ENCODE measurements around the gene NARS2. TPM values are rescaled to one million over a fixed set of nuclear protein-coding genes. Genes with fewer than 3 reads are reported as not detected.

NARS2 gene
- total and polyA plus RNA-seq, 10 of the 15 experiments (the other 5 are each of a cell fraction or from before 2014, with no cell fraction given) = 22.2 to 45.3 (median 36.3) TPM

DNA sequence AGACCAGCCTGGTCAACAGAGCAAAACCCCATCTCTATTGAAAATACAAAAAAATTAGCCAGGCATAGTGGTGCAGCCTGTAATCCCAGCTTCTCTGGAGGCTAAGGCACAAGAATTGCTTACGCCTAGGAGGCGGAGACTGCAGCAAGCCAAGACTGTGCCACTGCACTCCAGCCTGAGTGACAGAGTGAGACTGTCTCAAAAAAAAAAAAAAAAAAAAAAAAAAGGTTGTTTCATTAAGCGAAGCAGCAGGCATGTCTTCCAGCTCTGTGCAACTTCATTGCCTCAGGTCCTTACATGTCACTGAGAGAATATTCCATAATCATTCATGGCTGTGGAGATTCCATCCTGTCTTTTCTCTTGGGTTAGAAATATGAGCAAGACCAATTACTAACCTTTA lies 174.0 kb downstream of the NARS2 start:
- SMC1A ChIA-PET (ENCODE audit: uncharacterized antibody, unreplicated experiment) = interaction anchor here (0.6 to 1.4 kb wide), 2 partner anchors 172 to 352 kb away, joined by 3 read pairs; no protein-coding TSS in a partner anchor
- RAD21 ChIA-PET (ENCODE audit: unreplicated experiment) = interaction anchor here (1.2 kb wide), 1 partner anchor 172 kb away, joined by 3 read pairs; no protein-coding TSS in a partner anchor
- Histone ChIP-seq H3K27me3 (replicated peaks in 1 of 2; ENCODE audit: control insufficient read depth in 2 of 2, insufficient read depth in 2 of 2, low read length in 1 of 2) (no peaks in the 10 kb centered on the region), H3K27ac (ENCODE audit: control insufficient read depth, insufficient read depth) (no peak overlapping the region), H3K9ac (ENCODE audit: control insufficient read depth, insufficient read depth, low read length) (no peak overlapping the region), H4K20me1 (ENCODE audit: control insufficient read depth, insufficient read depth) (no peaks in the 10 kb centered on the region), H2AFZ (ENCODE audit: control insufficient read depth, low read depth, low read length) (no peak overlapping the region), H3K36me3 (ENCODE audit: control insufficient read depth in 2 of 2, insufficient read depth in 2 of 2, low read length in 1 of 2) (no peaks in the 10 kb centered on the region), H3K9me3 (replicated peaks; ENCODE audit: control insufficient read depth, insufficient read depth, low read length) (no peaks in the 10 kb centered on the region), H3K4me1 (ENCODE audit: control insufficient read depth, insufficient read depth, low read length) (peaks cover 4% of the 10 kb centered on the region; the same call in 1 of the 2 replicates), H3K4me2 (ENCODE audit: control insufficient read depth, insufficient read depth) (no peak overlapping the region), H3K79me2 (ENCODE audit: control insufficient read depth, insufficient read depth, low read length) (no peaks in the 10 kb centered on the region), H3K4me3 (no peak overlapping the region)
- 82% methylated on average over 3 of the region's 3 CpGs for WGBS (ENCODE audit: insufficient coverage, insufficient replicate concordance, low lambda C conversion rate, missing lambda C conversion rate)
- FAIRE-seq (no peak), DNase-seq (ENCODE audit: low read depth, low spot score) (no peak), ATAC-seq (no peak)
- TF ChIP-seq, protein P1, sequence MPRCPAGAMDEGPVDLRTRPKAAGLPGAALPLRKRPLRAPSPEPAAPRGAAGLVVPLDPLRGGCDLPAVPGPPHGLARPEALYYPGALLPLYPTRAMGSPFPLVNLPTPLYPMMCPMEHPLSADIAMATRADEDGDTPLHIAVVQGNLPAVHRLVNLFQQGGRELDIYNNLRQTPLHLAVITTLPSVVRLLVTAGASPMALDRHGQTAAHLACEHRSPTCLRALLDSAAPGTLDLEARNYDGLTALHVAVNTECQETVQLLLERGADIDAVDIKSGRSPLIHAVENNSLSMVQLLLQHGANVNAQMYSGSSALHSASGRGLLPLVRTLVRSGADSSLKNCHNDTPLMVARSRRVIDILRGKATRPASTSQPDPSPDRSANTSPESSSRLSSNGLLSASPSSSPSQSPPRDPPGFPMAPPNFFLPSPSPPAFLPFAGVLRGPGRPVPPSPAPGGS (IDR thresholded peaks at IDR 0.05; ENCODE audit: borderline replicate concordance, insufficient read depth, low read depth, low read length, poor library complexity, severe bottlenecking) = no peak
- TF ChIP-seq TCF12 (IDR thresholded peaks at IDR 0.05; ENCODE audit: low read depth, low read length) (no peak), MEF2B (IDR thresholded peaks at IDR 0.05; ENCODE audit: partially characterized antibody, poor library complexity, severe bottlenecking) (no peak)
- POLR2A ChIA-PET = interaction anchor here (0.6 kb wide), 2 partner anchors 87 to 1001 kb away, joined by 3 to 6 read pairs; no protein-coding TSS in a partner anchor
- CTCF ChIA-PET = interaction anchor here (0.7 to 0.9 kb wide), 2 partner anchors 14 to 831 kb away, joined by 3 read pairs; no protein-coding TSS in a partner anchor
- in situ Hi-C loops (cut with MboI) = no loop called here
- intact Hi-C loops (cut with micrococcal nuclease; ENCODE audit: unreplicated experiment) = no loop called here
- BruUV-seq (replicated peaks) = no TSS peak

DNA sequence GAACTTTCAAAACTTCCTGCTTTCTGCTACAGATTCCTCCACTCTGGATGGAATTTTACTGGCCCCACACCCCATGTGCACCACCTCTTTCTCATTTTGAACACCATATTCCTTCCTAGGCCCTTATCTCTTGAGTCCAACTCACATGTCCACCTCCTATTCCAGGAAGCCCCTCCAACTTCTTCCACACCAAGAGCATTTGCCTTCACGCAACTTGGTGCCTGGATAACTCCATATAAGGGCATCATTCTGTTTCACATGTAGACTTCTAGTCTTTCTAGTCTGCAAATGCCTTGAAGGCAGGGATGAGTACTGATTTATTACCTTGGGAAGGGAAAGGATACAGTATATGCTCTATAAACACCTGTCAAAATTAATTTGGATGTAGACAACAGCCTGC lies 174.5 kb downstream of the NARS2 start:
- Histone ChIP-seq H3K9me3 (replicated peaks; ENCODE audit: control insufficient read depth, insufficient read depth, low read length) (no peaks in the 10 kb centered on the region), H2AFZ (ENCODE audit: control insufficient read depth, low read depth, low read length) (no peak overlapping the region), H3K4me2 (ENCODE audit: control insufficient read depth, insufficient read depth) (no peak overlapping the region), H4K20me1 (ENCODE audit: control insufficient read depth, insufficient read depth) (no peaks in the 10 kb centered on the region), H3K27ac (ENCODE audit: control insufficient read depth, insufficient read depth) (no peak overlapping the region), H3K36me3 (ENCODE audit: control insufficient read depth in 2 of 2, insufficient read depth in 2 of 2, low read length in 1 of 2) (no peaks in the 10 kb centered on the region), H3K9ac (ENCODE audit: control insufficient read depth, insufficient read depth, low read length) (no peak overlapping the region), H3K4me3 (no peak overlapping the region), H3K79me2 (ENCODE audit: control insufficient read depth, insufficient read depth, low read length) (no peaks in the 10 kb centered on the region), H3K4me1 (ENCODE audit: control insufficient read depth, insufficient read depth, low read length) (peaks cover 4% of the 10 kb centered on the region; the same call in 1 of the 2 replicates), H3K27me3 (replicated peaks in 1 of 2; ENCODE audit: control insufficient read depth in 2 of 2, insufficient read depth in 2 of 2, low read length in 1 of 2) (no peaks in the 10 kb centered on the region)
- DNase-seq (ENCODE audit: low read depth, low spot score) (no peak), ATAC-seq (no peak), FAIRE-seq (no peak)
- 100% methylated on average over 1 of the region's 1 CpG for WGBS (ENCODE audit: insufficient coverage, insufficient replicate concordance, low lambda C conversion rate, missing lambda C conversion rate)
- in situ Hi-C loops (cut with MboI) (no loop called here), intact Hi-C loops (cut with micrococcal nuclease; ENCODE audit: unreplicated experiment) (no loop called here)
- ChIA-PET POLR2A (no interaction called here), CTCF (interaction anchor here (0.9 kb wide), 1 partner anchor 15 kb away, joined by 3 read pairs; no protein-coding TSS in a partner anchor), RAD21 (ENCODE audit: unreplicated experiment) (no interaction called here), SMC1A (ENCODE audit: uncharacterized antibody, unreplicated experiment) (interaction anchor here (1.4 kb wide), 1 partner anchor 172 kb away, joined by 3 read pairs; no protein-coding TSS in a partner anchor)
- no TSS peak for BruUV-seq (replicated peaks)
- TF ChIP-seq, protein P2, sequence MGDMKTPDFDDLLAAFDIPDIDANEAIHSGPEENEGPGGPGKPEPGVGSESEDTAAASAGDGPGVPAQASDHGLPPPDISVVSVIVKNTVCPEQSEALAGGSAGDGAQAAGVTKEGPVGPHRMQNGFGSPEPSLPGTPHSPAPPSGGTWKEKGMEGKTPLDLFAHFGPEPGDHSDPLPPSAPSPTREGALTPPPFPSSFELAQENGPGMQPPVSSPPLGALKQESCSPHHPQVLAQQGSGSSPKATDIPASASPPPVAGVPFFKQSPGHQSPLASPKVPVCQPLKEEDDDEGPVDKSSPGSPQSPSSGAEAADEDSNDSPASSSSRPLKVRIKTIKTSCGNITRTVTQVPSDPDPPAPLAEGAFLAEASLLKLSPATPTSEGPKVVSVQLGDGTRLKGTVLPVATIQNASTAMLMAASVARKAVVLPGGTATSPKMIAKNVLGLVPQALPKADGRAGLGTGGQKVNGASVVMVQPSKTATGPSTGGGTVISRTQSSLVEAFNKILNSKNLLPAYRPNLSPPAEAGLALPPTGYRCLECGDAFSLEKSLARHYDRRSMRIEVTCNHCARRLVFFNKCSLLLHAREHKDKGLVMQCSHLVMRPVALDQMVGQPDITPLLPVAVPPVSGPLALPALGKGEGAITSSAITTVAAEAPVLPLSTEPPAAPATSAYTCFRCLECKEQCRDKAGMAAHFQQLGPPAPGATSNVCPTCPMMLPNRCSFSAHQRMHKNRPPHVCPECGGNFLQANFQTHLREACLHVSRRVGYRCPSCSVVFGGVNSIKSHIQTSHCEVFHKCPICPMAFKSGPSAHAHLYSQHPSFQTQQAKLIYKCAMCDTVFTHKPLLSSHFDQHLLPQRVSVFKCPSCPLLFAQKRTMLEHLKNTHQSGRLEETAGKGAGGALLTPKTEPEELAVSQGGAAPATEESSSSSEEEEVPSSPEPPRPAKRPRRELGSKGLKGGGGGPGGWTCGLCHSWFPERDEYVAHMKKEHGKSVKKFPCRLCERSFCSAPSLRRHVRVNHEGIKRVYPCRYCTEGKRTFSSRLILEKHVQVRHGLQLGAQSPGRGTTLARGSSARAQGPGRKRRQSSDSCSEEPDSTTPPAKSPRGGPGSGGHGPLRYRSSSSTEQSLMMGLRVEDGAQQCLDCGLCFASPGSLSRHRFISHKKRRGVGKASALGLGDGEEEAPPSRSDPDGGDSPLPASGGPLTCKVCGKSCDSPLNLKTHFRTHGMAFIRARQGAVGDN (IDR thresholded peaks at IDR 0.05) = no peak
- 0 out of 4 replicates have a peak, but pooled peaks of 1 of the 2 experiments have one; percentile 31 for TF ChIP-seq SRF (IDR thresholded peaks at IDR 0.05; ENCODE audit: low read depth in 2 of 2, low read length in 2 of 2)
- TF ChIP-seq ZNF622 (IDR thresholded peaks at IDR 0.05) = no peak
- TF ChIP-seq, protein P3, sequence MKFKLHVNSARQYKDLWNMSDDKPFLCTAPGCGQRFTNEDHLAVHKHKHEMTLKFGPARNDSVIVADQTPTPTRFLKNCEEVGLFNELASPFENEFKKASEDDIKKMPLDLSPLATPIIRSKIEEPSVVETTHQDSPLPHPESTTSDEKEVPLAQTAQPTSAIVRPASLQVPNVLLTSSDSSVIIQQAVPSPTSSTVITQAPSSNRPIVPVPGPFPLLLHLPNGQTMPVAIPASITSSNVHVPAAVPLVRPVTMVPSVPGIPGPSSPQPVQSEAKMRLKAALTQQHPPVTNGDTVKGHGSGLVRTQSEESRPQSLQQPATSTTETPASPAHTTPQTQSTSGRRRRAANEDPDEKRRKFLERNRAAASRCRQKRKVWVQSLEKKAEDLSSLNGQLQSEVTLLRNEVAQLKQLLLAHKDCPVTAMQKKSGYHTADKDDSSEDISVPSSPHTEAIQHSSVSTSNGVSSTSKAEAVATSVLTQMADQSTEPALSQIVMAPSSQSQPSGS (IDR thresholded peaks at IDR 0.05; ENCODE audit: low read length) = no peak
- TF ChIP-seq NR2F1 (conservative IDR thresholded peaks at IDR 0.05) = no peak
